ENCODE measurements around the gene CETP.
"Not testable (repeated sequence)": the region's sequence is repeated elsewhere in the genome, so short reads cannot be mapped to it uniquely, and the experiment has no call there.

The CETP gene

GRCh38 chr16:56999409-57000270 is 37.9 kb downstream of the CETP start:
- DNase-seq, result no peak

GRCh38 chr16:57000271-57001025 is 38.7 kb downstream of the CETP start:
- peak; percentile 93 for DNase-seq

GRCh38 chr16:57001026-57001679 is 39.4 kb downstream of the CETP start:
- no peak for DNase-seq

GRCh38 chr16:57003439-57004386 is 42.0 kb downstream of the CETP start:
- DNase-seq, result no peak

- no peak for DNase-seq
These were observed 42.9 kb downstream of the CETP start for GRCh38 chr16:57004387-57005250.

GRCh38 chr16:57005597-57005996 is 43.8 kb downstream of the CETP start:
- DNase-seq, result not testable (repeated sequence)

- DNase-seq, result no peak
These were observed 45.3 kb downstream of the CETP start for GRCh38 chr16:57007050-57007449.

- no peak for DNase-seq
These were observed 45.8 kb downstream of the CETP start for GRCh38 chr16:57007530-57007929.

- DNase-seq, result no peak
These were observed 46.7 kb downstream of the CETP start for GRCh38 chr16:57008440-57008839.

GRCh38 chr16:57009643-57010170 is 48.0 kb downstream of the CETP start:
- DNase-seq, result no peak

GRCh38 chr16:57012353-57012752 is 50.6 kb downstream of the CETP start:
- DNase-seq, result no peak

GRCh38 chr16:57013229-57013628 is 51.5 kb downstream of the CETP start:
- peak; percentile 75 for DNase-seq

- DNase-seq, result no peak
These were observed 52.2 kb downstream of the CETP start for GRCh38 chr16:57013902-57014301.

- DNase-seq, result no peak
These were observed 54.6 kb downstream of the CETP start for GRCh38 chr16:57016301-57016700.

- no peak for DNase-seq
These were observed 55.1 kb downstream of the CETP start for GRCh38 chr16:57016831-57017230.

GRCh38 chr16:57017251-57017650 is 55.5 kb downstream of the CETP start:
- DNase-seq, result peak; percentile 22

GRCh38 chr16:57019746-57020145 is 58.0 kb downstream of the CETP start:
- DNase-seq, result no peak

- DNase-seq, result no peak
These were observed 58.9 kb downstream of the CETP start for GRCh38 chr16:57020651-57021050.

- no peak for DNase-seq
These were observed 60.0 kb downstream of the CETP start for GRCh38 chr16:57021757-57022156.

- no peak for DNase-seq
These were observed 60.7 kb downstream of the CETP start for GRCh38 chr16:57022445-57022844.

Measured in fibroblast of skin of abdomen (primary cell).